SK-N-SH treated with all-trans-retinoic acid at 6 μM for 48 hours (cell line): ENCODE results near the gene ITGB1BP1.

Experiments used
- PATZ1 ChIP-seq: fragments of 250-450 bp; sonication (Bioruptor Pico); IDR thresholded peaks from 2 replicates; pipeline ENCODE4 v1.8.0; 2020; ENCODE audit warnings: mild to moderate bottlenecking, moderate library complexity, borderline replicate concordance
- TF ChIP-seq, protein P1 (sequence below): fragments of 250-450 bp; sonication (Bioruptor Pico); IDR thresholded peaks from 2 replicates; pipeline ENCODE4 v1.5.1; 2020; ENCODE audit warnings: low read depth, mild to moderate bottlenecking, moderate library complexity

DNA sequence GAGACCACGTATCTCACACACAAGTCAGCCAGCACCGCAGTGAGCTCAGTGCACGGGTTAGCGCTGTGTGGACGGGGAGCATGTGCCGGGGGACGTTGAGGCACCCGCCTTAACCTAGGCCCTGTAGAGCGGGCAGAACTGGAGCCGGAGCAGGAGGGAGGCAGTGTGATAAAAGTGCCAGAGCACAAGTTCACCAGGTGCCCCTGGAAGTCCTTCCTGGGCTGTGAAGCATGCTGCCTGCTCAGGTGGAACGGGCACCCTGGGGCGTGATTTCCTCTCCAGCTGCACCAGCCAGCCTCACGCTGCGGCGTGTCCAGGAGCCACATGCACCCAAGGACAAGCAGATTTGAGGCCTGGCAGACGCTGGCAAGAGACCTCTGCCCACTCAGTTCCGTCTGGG is 50.3 kb downstream of the ITGB1BP1 start:
- TF ChIP-seq PATZ1 (CRISPR knock-in tag), result no peak
- TF ChIP-seq, protein P1, sequence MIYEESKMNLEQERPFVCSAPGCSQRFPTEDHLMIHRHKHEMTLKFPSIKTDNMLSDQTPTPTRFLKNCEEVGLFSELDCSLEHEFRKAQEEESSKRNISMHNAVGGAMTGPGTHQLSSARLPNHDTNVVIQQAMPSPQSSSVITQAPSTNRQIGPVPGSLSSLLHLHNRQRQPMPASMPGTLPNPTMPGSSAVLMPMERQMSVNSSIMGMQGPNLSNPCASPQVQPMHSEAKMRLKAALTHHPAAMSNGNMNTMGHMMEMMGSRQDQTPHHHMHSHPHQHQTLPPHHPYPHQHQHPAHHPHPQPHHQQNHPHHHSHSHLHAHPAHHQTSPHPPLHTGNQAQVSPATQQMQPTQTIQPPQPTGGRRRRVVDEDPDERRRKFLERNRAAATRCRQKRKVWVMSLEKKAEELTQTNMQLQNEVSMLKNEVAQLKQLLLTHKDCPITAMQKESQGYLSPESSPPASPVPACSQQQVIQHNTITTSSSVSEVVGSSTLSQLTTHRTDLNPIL (CRISPR knock-in tag), result no peak
